HCT116 (cell line): ENCODE results near the gene DOCK4.

Experiments used
- CTCF ChIP-seq, 3 experiments: fragments of 200-600 bp in 1 of 3; sonication (generic) in 1 of 3; IDR thresholded peaks in 2 of 3; conservative IDR thresholded peaks in 1 of 3; 2 replicates each; pipeline ENCODE4 v1.5.1; 2012 to 2017; ENCODE audit warnings: low read depth in 2 of 3, low read length in 2 of 3, antibody characterized with exemption in 1 of 3, borderline replicate concordance in 1 of 3, control low read depth in 1 of 3, mild to moderate bottlenecking in 1 of 3, mixed read lengths in 1 of 3, mixed run types in 1 of 3, moderate library complexity in 1 of 3; ENCODE audit not compliant: insufficient read depth in 1 of 3
- EZH2 ChIP-seq: fragments of 200-600 bp; sonication (generic); IDR thresholded peaks from 2 replicates; pipeline ENCODE4 v1.6.1; 2017; ENCODE audit warnings: antibody characterized with exemption, mixed run types
- EZH2phosphoT487 ChIP-seq: fragments of 200-600 bp; IDR thresholded peaks from 2 replicates; pipeline ENCODE4 v1.6.1; 2018; ENCODE audit warnings: antibody characterized with exemption, borderline replicate concordance
- FOSL1 ChIP-seq: IDR thresholded peaks from 2 replicates; pipeline ENCODE4 v1.6.1; 2012; ENCODE audit warnings: low read depth
- POLR2AphosphoS5 ChIP-seq: IDR thresholded peaks from 2 replicates; pipeline ENCODE4 v1.6.1; 2011; ENCODE audit warnings: mild to moderate bottlenecking, low read depth, low read length, moderate library complexity
- RAD21 ChIP-seq: IDR thresholded peaks from 2 replicates; pipeline ENCODE4 v1.6.1; 2012; ENCODE audit warnings: low read depth, mild to moderate bottlenecking
- REST ChIP-seq: IDR thresholded peaks from 2 replicates; pipeline ENCODE4 v1.6.1; 2012; ENCODE audit warnings: low read depth
- ZNF274 ChIP-seq: fragments of 200-500 bp; sonication (Bioruptor generic); IDR thresholded peaks from 2 replicates; pipeline ENCODE4 v1.6.1; 2014; ENCODE audit warnings: mild to moderate bottlenecking, low read depth, low read length, inconsistent platforms

DNA sequence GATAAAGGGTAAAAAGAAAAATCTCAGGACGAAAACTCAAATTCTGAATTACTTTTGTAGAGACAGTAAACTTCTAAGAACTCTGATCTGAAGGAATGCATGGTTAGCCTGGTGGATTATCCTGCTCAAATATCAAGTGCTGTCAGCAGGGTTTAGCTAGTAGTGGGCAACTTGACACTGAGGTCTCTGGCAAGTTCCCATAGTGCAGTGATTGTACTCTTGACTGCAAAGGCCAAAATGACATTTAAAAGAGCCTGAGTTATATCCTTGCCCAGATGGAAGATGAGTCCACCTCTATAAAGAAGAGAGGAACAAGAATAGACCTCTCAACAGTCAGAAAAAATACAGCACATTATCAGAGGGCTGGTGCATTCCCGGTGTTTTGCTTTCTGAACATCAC, 339.4 kb downstream of the DOCK4 start:
- TF ChIP-seq ZNF274 = no peak
- no peak for TF ChIP-seq REST
- TF ChIP-seq FOSL1 = no peak
- TF ChIP-seq EZH2 = no peak
- no peak for TF ChIP-seq CTCF (IDR thresholded peaks at IDR 0.05 in 2 of 3, conservative IDR thresholded peaks at IDR 0.05 in 1 of 3; ENCODE audit: borderline replicate concordance in 1 of 3, insufficient read depth in 1 of 3, low read depth in 2 of 3, low read length in 2 of 3)
- no peak for TF ChIP-seq EZH2phosphoT487
- no peak for TF ChIP-seq RAD21
- TF ChIP-seq POLR2AphosphoS5 = no peak
